HPDE6-E6E7 (cell line): ENCODE results near the gene PIP5K1B.

Experiments
- DNase-seq: peaks from one replicate; pipeline ENCODE4 v3.0.0; 2011; ENCODE audit warnings: missing footprints; ENCODE audit errors: extremely low spot score

The PIP5K1B gene

GRCh38 chr9:68852941-68853340, 147.9 kb downstream of the PIP5K1B start:
- DNase-seq: no peak

- no peak for DNase-seq
Measured at GRCh38 chr9:68859347-68859746, 154.3 kb downstream of the PIP5K1B start.

DNA sequence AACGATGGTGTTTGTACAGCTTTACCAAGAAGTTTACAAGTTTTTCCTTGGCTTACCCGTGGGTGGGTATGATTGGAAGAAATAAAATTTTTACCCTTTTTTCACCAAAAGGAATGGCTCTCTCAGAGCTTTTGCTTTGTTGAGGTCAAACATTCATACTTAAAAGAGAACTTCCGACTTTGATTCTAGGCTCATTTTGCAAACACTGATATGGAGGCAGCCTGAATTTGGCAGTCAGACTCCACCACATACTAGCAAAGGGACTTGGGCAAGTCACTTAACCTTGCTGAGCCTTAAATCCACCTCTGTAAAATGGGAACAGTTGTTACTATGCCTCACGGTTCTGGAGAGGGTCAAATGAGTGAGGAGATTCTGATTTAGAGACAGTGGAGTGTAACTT, 155.4 kb downstream of the PIP5K1B start:
- no peak for DNase-seq

GRCh38 chr9:68861436-68861835, 156.4 kb downstream of the PIP5K1B start:
- DNase-seq: no peak

DNA sequence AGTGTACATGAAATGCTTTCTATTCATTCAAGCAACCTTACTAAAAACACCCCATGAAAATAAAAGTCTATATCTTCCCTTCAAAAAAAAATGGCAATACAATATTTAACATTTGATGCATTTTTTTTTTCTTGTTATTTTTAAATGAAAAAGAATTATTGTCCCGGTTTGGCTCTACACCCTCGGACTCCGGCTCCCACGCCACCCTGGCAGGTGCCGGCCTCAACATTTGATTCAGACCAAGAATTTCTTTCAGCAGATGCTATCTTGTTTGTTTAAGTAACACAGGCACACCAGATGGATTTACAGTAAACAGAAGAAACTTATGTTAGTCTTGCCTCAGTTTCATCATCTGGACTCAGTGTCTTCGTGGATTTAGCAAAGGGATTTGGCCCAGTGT, 162.0 kb downstream of the PIP5K1B start:
- DNase-seq: no peak

DNA sequence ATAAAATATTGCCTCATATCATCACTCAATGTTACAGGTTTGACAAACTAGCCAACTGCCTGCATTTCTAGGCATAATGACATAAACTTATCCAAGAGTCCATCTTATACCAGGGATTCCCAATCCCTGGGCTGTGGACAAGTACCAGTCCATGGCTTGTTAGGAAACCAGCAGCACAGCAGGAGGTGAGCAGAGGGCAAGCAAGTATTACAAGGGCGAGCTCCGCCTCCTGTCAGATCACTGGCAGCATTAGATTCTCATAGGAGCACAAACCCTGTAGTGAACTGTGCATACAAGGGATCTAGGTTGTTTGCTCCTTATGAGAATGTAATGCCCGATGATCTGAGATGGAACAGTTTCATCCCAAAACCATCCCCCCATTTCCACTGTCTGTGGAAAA, 164.0 kb downstream of the PIP5K1B start:
- DNase-seq: no peak

- no peak for DNase-seq
Measured at GRCh38 chr9:68870086-68870485, 165.0 kb downstream of the PIP5K1B start.

- no peak for DNase-seq
Measured at GRCh38 chr9:68871236-68871635, 166.2 kb downstream of the PIP5K1B start.

- no peak for DNase-seq
Measured at GRCh38 chr9:68872026-68872501, 167.0 kb downstream of the PIP5K1B start.

DNA sequence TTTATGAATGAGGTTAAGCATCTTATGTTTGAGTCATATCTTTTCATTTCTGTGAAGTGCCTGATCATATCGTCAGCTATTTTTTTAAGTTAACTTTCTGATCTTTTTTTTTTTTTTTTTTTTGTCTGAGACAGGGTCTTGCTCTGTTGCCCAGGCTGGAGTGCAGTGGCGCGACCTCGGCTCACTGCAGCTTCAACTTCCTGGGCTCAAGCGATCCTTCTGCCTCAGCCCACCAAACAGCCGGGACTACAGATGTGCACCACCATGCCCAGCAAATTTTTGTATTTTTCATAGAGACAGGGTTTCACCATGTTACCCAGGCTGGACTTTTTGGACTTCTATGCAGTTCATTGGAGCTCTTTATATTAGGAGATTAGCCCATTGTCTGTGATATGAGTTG, 168.1 kb downstream of the PIP5K1B start:
- no peak for DNase-seq

- no peak for DNase-seq
Measured at GRCh38 chr9:68876273-68876672, 171.2 kb downstream of the PIP5K1B start.

GRCh38 chr9:68876681-68877080, 171.6 kb downstream of the PIP5K1B start:
- DNase-seq: no peak

GRCh38 chr9:68877219-68877618, 172.2 kb downstream of the PIP5K1B start:
- DNase-seq: no peak

DNA sequence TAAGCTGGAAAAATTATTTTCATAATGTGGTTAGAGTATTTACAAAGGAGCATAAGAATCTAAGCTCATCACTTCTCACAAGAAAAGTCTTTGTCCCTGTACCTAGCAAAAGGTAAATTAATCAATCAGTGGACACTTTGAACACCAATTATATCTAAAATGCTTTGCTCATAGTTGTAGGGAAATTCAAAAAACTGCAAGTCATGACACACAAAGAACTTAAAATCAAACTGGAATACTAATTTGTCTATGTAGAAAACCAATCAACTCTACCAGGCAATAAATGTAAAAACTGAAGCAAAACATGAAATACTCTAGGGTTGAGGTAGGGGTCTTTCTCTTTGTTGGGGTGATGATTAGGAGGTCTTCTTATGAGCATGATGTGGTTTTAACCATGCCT, 173.4 kb downstream of the PIP5K1B start:
- no peak for DNase-seq

- DNase-seq: no peak
Measured at GRCh38 chr9:68883224-68883623, 178.2 kb downstream of the PIP5K1B start.

DNA sequence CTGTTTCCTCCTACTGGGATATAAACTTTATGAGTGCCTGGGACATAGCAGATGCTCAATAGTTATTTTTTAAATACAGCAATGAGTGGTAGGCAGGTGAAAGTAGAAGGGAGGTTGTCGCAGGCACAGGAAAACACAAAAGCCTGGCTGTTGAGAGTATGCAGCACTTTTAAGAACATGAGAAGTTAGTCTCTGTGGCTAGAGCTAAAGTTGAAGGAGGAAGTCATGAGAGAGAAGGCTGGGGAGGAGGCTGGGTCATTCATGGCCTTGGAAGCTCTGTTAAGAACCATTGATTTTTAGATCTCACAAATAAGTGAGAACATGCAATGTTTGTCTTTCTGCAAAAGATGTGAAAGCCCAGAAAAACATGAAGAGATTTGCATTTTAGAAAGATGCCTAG, 182.2 kb downstream of the PIP5K1B start:
- DNase-seq: no peak

- DNase-seq: no peak
Measured at GRCh38 chr9:68894502-68894901, 189.5 kb downstream of the PIP5K1B start.

DNA sequence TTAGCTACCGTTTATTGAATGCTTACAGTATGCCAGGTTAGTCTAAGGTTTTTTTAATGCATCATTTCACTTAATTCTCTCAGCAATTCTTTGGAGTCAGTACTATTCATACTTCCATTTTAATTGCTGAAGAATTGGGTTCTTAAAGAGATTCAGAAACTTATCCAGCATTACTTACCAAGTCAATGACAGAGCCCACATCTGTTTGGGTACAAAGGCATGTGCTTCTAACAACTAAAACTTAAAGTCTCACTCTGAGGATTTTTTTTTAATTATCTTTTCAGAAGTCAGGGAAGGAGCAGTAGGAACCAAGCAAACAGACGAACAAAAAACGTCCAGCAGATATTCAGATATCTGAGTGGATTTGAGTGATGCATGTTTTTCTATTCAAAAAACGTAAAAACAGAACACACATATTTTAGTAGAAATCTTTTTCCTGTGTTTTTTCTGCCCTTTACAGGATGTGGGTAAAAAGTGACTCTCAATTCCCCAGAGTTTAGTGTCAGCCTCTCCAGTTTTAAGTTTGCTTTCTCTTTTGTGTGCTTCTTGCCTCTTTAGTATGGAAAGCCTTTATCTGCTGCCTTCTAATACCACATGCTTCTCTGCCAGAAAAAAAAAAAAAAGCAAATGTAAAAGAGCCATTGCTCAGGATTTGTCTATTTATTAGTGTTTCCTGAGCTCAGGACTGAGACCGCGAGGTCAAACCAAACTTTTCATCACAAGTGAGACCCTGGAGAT, 190.9 kb downstream of the PIP5K1B start:
- no peak for DNase-seq

- no peak for DNase-seq
Measured at GRCh38 chr9:68896486-68896885, 191.4 kb downstream of the PIP5K1B start.

- DNase-seq: no peak
Measured at GRCh38 chr9:68897577-68898145, 192.6 kb downstream of the PIP5K1B start.

- DNase-seq: no peak
Measured at GRCh38 chr9:68898781-68899439, 193.9 kb downstream of the PIP5K1B start.

GRCh38 chr9:68904454-68904853, 199.4 kb downstream of the PIP5K1B start:
- no peak for DNase-seq

- no peak for DNase-seq
Measured at GRCh38 chr9:68905129-68905528, 200.1 kb downstream of the PIP5K1B start.
